GM13976 (cell line): Measurements from ENCODE around the gene APBB1IP.
"Not testable (repeated sequence)": the region's sequence is repeated elsewhere in the genome, so short reads cannot be mapped to it uniquely, and the experiment has no call there.

Experiments used
- DNase-seq: peaks from one replicate; pipeline ENCODE4 v3.0.0; 2012; ENCODE audit warnings: low spot score
- CTCF ChIP-seq: IDR thresholded peaks from 2 replicates; pipeline ENCODE4 v1.5.1; 2012; ENCODE audit warnings: borderline replicate concordance, mild to moderate bottlenecking; ENCODE audit not compliant: insufficient read depth; ENCODE audit errors: extremely low read depth, missing control alignments, control extremely low read depth
- in situ Hi-C: fragments of 300-500 bp; cut with MboI; formaldehyde crosslinking; loops from one replicate; pipeline ENCODE4 v1.12.0; 2022; ENCODE audit warnings: low sequenced_read_pairs, mixed read lengths, inconsistent platforms; ENCODE audit not compliant: unreplicated experiment

Gene APBB1IP

DNA sequence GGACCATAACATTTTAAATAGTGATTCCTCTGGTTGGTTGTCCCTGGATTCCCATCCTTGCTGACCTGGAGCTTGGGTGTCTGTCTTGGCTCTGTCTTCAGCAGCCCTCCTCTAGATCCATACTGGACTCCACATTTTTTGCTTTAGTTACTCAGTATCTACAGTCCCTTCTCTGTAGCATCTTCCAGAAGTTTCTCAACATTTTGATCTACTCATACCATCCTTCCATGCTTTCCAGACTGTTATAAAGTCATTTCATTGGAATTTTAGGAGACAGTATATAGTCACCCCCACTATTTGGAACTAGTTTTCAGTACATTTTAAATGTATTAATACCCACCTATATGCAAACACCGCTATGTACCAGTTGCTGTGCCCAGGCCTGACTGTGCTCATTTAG is 25.8 kb downstream of the APBB1IP start:
- DNase-seq, result no peak
- in situ Hi-C loops, result no loop called here
- TF ChIP-seq CTCF, result no peak

DNA sequence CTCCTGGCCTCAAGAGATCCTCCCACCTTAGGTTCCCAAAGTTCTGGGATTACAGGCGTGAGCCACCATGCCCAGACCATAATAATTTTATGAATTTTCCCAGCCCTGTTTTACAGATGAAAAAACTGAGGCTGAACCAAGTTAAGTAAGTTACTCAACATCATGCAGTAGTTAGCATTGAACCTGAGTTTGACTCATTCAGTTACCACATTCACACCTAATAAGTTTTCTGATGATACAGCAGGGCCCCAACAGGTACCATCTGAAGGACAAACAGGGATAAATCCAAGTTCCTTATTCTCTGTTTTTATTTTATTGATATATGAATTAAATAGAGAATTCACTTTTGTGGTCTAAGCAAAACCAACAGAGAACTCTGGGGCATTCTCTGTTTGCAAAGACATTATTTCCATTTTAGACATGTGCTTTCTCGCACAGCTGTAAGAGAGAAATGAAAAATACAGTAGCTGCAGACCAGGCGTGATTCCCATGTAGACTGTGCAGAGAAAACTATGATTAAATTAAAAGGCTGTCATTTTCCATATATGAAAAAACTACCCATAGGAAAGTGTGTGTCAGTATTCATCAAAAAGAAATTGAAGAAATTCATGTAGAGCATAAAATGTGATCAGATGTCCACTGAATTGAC is 26.6 kb downstream of the APBB1IP start:
- in situ Hi-C loops, result no loop called here
- no peak for DNase-seq
- no peak for TF ChIP-seq CTCF

- DNase-seq, in situ Hi-C loops: not testable (repeated sequence)
Measured at GRCh38 chr10:26466531-26466930, 28.4 kb downstream of the APBB1IP start.

- TF ChIP-seq CTCF, result no peak
- no peak for DNase-seq
- in situ Hi-C loops, result no loop called here
Measured at GRCh38 chr10:26467639-26468038, 29.5 kb downstream of the APBB1IP start.

GRCh38 chr10:26468291-26468690 is 30.1 kb downstream of the APBB1IP start:
- no peak for DNase-seq
- no peak for TF ChIP-seq CTCF
- in situ Hi-C loops, result no loop called here

DNA sequence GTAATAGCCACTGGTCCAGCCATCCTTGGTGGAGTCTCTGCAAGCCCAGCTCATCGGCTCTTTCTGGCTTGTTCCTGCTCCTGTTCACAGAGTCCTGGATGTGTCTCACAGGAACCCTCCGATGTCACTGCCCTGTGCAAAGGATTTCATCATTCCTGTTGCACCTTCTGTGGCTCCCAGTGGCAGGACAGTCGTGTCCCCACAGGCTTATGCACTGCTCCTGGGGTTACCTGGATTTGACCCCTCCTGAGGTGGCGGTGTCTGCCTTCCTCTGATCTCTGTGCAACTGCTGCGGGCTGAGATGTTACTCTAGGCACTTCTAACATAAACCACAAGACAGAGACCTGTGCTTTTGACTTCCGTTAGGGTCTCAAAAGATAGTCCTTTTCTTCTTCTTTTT is 30.6 kb downstream of the APBB1IP start:
- in situ Hi-C loops, result no loop called here
- DNase-seq, result no peak
- no peak for TF ChIP-seq CTCF

DNA sequence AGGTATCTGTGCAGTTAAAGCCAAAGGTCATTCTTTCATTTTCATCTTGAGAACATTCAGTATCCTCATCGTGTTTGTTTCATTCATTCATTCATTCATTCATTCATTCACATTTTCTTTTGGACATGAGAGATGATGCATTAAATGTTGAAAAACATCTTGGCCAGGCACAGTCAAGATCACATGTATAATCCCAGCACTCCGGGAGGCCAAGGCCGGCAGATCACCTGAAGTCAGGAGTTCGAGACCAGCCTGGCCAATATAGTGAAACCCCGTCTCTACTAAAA is 34.3 kb downstream of the APBB1IP start:
- no peak for DNase-seq
- in situ Hi-C loops, result no loop called here
- TF ChIP-seq CTCF, result no peak
